Endothelial cell (in vitro differentiated cells): ENCODE measurements around the gene ACBD6. TPM values are rescaled to one million over a fixed set of nuclear protein-coding genes. Genes with fewer than 3 reads are reported as not detected.

Source experiments
- DNase-seq: peaks from one replicate; pipeline ENCODE4 v3.0.0; 2021; ENCODE audit warnings: low spot score
- H3K27ac Mint-ChIP-seq: one replicate; pipeline ENCODE4 v1.8.0; 2021; ENCODE audit warnings: mixed read lengths, inconsistent platforms; ENCODE audit not compliant: unreplicated experiment
- H3K27me3 Mint-ChIP-seq: one replicate; pipeline ENCODE4 v1.8.0; 2021; ENCODE audit warnings: mild to moderate bottlenecking, moderate library complexity, mixed read lengths, inconsistent platforms; ENCODE audit not compliant: unreplicated experiment
- H3K36me3 Mint-ChIP-seq: one replicate; pipeline ENCODE4 v1.8.0; 2021; ENCODE audit warnings: mild to moderate bottlenecking, low read depth, mixed read lengths, inconsistent platforms; ENCODE audit not compliant: unreplicated experiment
- H3K4me1 Mint-ChIP-seq: one replicate; pipeline ENCODE4 v1.8.0; 2021; ENCODE audit warnings: mild to moderate bottlenecking, mixed read lengths, inconsistent platforms; ENCODE audit not compliant: unreplicated experiment
- H3K4me3 Mint-ChIP-seq: one replicate; pipeline ENCODE4 v1.8.0; 2021; ENCODE audit warnings: mild to moderate bottlenecking, mixed read lengths, inconsistent platforms; ENCODE audit not compliant: unreplicated experiment
- H3K9me3 Mint-ChIP-seq: one replicate; pipeline ENCODE4 v1.8.0; 2021; ENCODE audit warnings: mixed read lengths, inconsistent platforms; ENCODE audit not compliant: unreplicated experiment
- total RNA-seq: library from RNA; stranded (reverse); fragmentation: NEBNext Ultra II Directional; extraction: Animal tissue kit (Norgen Biotek cat#: 25700); gene quantifications from one replicate; pipeline ENCODE4 v1.2.1, GENCODE V29; 2021; ENCODE audit not compliant: unreplicated experiment
- TF ChIP-seq, protein P1 (sequence below): fragments of 200-600 bp; sonication (generic); IDR thresholded peaks from one replicate; pipeline ENCODE4 v1.5.0; 2021; ENCODE audit warnings: antibody characterized with exemption; ENCODE audit not compliant: unreplicated experiment

The ACBD6 gene
- total RNA-seq, 1 donor from 2014 or later: 46.5 TPM

- no peak overlapping the region for H3K4me3 Mint-ChIP-seq
- H3K4me1 Mint-ChIP-seq: no peaks in the 10 kb centered on the region
- TF ChIP-seq, protein P1, sequence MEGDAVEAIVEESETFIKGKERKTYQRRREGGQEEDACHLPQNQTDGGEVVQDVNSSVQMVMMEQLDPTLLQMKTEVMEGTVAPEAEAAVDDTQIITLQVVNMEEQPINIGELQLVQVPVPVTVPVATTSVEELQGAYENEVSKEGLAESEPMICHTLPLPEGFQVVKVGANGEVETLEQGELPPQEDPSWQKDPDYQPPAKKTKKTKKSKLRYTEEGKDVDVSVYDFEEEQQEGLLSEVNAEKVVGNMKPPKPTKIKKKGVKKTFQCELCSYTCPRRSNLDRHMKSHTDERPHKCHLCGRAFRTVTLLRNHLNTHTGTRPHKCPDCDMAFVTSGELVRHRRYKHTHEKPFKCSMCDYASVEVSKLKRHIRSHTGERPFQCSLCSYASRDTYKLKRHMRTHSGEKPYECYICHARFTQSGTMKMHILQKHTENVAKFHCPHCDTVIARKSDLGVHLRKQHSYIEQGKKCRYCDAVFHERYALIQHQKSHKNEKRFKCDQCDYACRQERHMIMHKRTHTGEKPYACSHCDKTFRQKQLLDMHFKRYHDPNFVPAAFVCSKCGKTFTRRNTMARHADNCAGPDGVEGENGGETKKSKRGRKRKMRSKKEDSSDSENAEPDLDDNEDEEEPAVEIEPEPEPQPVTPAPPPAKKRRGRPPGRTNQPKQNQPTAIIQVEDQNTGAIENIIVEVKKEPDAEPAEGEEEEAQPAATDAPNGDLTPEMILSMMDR: no peak
- H3K27me3 Mint-ChIP-seq: no peaks in the 10 kb centered on the region
- no peaks in the 10 kb centered on the region for H3K9me3 Mint-ChIP-seq
- no peak overlapping the region for H3K27ac Mint-ChIP-seq
- no peak for DNase-seq
- peaks cover 13% of the 10 kb centered on the region for H3K36me3 Mint-ChIP-seq
Observed at GRCh38 chr1:180392427-180393145, 109.8 kb downstream of the ACBD6 start.

GRCh38 chr1:180392020-180392419 is 110.4 kb downstream of the ACBD6 start:
- Mint-ChIP-seq H3K9me3 (no peaks in the 10 kb centered on the region), H3K4me1 (no peaks in the 10 kb centered on the region), H3K27ac (no peak overlapping the region), H3K36me3 (peaks cover 13% of the 10 kb centered on the region), H3K4me3 (no peak overlapping the region), H3K27me3 (no peaks in the 10 kb centered on the region)
- DNase-seq: no peak
- TF ChIP-seq, protein P1: no peak

- DNase-seq: no peak
- no peak overlapping the region for H3K27ac Mint-ChIP-seq
- TF ChIP-seq, protein P1: no peak
- no peaks in the 10 kb centered on the region for H3K4me1 Mint-ChIP-seq
- no peaks in the 10 kb centered on the region for H3K27me3 Mint-ChIP-seq
- no peak overlapping the region for H3K4me3 Mint-ChIP-seq
- H3K9me3 Mint-ChIP-seq: no peaks in the 10 kb centered on the region
- H3K36me3 Mint-ChIP-seq: peaks cover 24% of the 10 kb centered on the region
Observed at GRCh38 chr1:180387413-180387812, 115.0 kb downstream of the ACBD6 start.

- Mint-ChIP-seq H3K9me3 (no peaks in the 10 kb centered on the region), H3K36me3 (peaks cover 24% of the 10 kb centered on the region), H3K27me3 (no peaks in the 10 kb centered on the region), H3K4me3 (no peak overlapping the region), H3K27ac (no peak overlapping the region), H3K4me1 (no peaks in the 10 kb centered on the region)
- TF ChIP-seq, protein P1: no peak
- DNase-seq: no peak
Observed at GRCh38 chr1:180386745-180387367, 115.5 kb downstream of the ACBD6 start.

DNA sequence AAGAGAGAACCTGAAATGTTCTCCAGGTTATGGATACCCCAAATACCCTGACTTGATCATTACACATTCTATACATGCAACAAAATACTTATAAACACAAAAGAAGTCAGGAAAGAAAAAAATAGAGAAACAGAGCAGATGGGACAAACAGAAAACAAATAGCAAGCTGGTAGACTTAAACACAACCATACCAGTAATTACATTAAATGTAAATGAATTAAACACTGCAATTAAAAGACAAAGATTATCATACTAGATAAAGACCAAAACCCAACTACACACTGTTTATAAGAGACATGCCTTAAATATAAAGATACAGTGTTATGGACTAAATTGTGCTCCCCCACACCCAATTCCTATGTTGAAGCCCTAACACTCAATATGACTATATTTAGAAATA is 117.2 kb downstream of the ACBD6 start:
- TF ChIP-seq, protein P1: no peak
- no peaks in the 10 kb centered on the region for H3K9me3 Mint-ChIP-seq
- no peaks in the 10 kb centered on the region for H3K27me3 Mint-ChIP-seq
- no peak overlapping the region for H3K4me3 Mint-ChIP-seq
- H3K27ac Mint-ChIP-seq: no peak overlapping the region
- peaks cover 26% of the 10 kb centered on the region for H3K36me3 Mint-ChIP-seq
- H3K4me1 Mint-ChIP-seq: no peaks in the 10 kb centered on the region
- no peak for DNase-seq
